Urinary bladder (tissue), 4 donors: ENCODE measurements around the gene TTC32. TPM values are rescaled to one million over a fixed set of nuclear protein-coding genes. Genes with fewer than 3 reads are reported as not detected.

Experiments
- DNase-seq: peaks from one replicate; pipeline ENCODE4 v3.0.0-alpha.2; 2015; ENCODE audit errors: extremely low spot score
- H3K27ac ChIP-seq: one replicate; pipeline ENCODE4 v1.5.1; 2013; ENCODE audit warnings: low read depth, mild to moderate bottlenecking, moderate library complexity
- H3K36me3 ChIP-seq: one replicate; pipeline ENCODE4 v1.6.1; 2013; ENCODE audit warnings: mild to moderate bottlenecking, moderate library complexity; ENCODE audit not compliant: insufficient read depth
- H3K4me1 ChIP-seq: one replicate; pipeline ENCODE4 v1.6.1; 2013; ENCODE audit warnings: mild to moderate bottlenecking, moderate library complexity; ENCODE audit not compliant: insufficient read depth
- H3K4me3 ChIP-seq: one replicate; pipeline ENCODE4 v1.5.1; 2013; ENCODE audit warnings: low read depth, low read length
- WGBS: extraction: QIAGEN DNeasy Blood & Tissue Kit; methylation state at CpG from one replicate; pipeline ENCODE4 v1.1.7; 2013; 5-methylcytosine and 5-hydroxymethylcytosine counted together
- polyA plus RNA-seq: library from polyadenylated mRNA; stranded (reverse); fragments of 200-250 nt; gene quantifications from one replicate; pipeline ENCODE4 v1.2.3, GENCODE V29; 2013
- total RNA-seq: library from RNA; depleted of rRNA; stranded (reverse); fragments of >200 nt; gene quantifications from one replicate; pipeline ENCODE4 v1.2.3, GENCODE V29; 2014
- donor health status: healthy with polysubstance abuse.
- donor health status: healthy.

The TTC32 gene
- total and polyA plus RNA-seq, 2 donors = 19.0 to 20.9 TPM

DNA sequence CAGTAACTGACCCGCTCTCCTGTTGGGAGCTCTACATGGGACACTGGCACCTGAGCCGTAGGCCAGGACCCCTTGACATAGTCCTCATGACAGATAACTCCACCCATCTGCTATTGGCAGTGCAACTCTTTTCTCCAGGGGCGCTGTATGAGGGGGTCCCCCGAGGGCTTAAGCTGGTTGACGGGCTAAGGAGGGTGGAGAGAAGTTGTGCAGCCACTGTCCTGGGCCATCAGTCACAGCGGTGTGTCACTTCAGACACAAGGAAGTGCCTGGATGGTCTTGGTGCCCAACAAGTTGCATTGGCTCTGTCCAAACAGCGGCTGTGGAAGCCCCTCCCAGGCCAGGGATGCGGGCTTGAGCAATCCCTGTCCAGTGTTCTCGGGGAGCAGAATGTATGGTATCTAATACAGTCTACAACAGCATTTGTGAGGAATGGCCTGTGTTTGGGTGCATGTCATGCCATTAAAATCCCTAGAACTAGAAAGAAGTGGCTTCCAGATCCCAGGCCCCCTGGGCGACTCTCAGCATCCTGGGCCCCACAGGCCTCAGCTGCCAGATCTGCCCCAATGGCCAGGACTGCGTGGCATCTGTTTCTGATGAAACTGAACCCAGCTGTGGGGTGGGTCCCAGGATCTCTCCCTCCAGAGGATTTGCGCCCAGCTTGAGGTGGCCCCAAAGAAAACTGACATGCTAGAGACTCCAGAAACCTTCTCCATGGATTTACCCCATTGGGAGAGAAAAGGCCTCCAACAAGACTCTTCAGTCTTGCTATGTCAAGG, 23.3 kb downstream of the TTC32 start:
- Histone ChIP-seq H3K4me1 (no peaks in the 10 kb centered on the region), H3K36me3 (no peaks in the 10 kb centered on the region), H3K27ac (no peak overlapping the region), H3K4me3 (no peak overlapping the region)
- WGBS = 98% methylated on average over 12 of the region's 12 CpGs
- DNase-seq = no peak

- H3K4me3 ChIP-seq = no peak overlapping the region
- H3K4me1 ChIP-seq = no peaks in the 10 kb centered on the region
- DNase-seq = no peak
- H3K27ac ChIP-seq = no peak overlapping the region
- H3K36me3 ChIP-seq = no peaks in the 10 kb centered on the region
- WGBS = 51% methylated on average over 4 of the region's 4 CpGs
Measured at GRCh38 chr2:19876751-19877150, 25.0 kb downstream of the TTC32 start.

GRCh38 chr2:19875280-19875679, 26.5 kb downstream of the TTC32 start:
- WGBS = 72% methylated on average over 1 of the region's 1 CpG
- no peak overlapping the region for H3K27ac ChIP-seq
- no peak for DNase-seq
- H3K4me3 ChIP-seq = no peak overlapping the region
- H3K36me3 ChIP-seq = no peaks in the 10 kb centered on the region
- peaks cover 1% of the 10 kb centered on the region for H3K4me1 ChIP-seq

DNA sequence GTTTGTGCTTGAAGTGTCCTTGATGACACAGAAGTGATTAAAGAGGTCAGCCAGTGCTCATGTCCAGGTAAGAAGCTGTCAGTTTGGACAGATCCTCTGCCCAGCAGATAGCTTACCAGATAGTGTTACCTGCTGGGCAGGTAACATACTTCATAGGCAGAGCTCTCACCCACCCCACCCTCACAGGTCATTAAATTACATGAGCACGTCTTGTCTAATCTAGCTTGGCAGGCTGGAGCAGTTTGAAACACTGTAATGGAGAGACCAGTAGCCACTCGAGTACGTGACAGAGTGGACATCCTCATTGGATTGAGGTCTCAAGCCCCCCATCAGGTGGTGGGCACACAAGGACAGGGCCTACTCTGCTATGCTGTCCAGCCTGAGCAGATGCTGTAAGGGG, 27.1 kb downstream of the TTC32 start:
- Histone ChIP-seq H3K4me1 (peaks cover 1% of the 10 kb centered on the region), H3K27ac (no peak overlapping the region), H3K36me3 (no peaks in the 10 kb centered on the region), H3K4me3 (no peak overlapping the region)
- DNase-seq = no peak
- 91% methylated on average over 3 of the region's 3 CpGs for WGBS

- Histone ChIP-seq H3K27ac (no peak overlapping the region), H3K4me3 (no peak overlapping the region), H3K4me1 (peaks cover 1% of the 10 kb centered on the region), H3K36me3 (no peaks in the 10 kb centered on the region)
- 72% methylated on average over 5 of the region's 5 CpGs for WGBS
- DNase-seq = no peak
Measured at GRCh38 chr2:19873014-19873413, 28.8 kb downstream of the TTC32 start.

GRCh38 chr2:19872302-19872701, 29.5 kb downstream of the TTC32 start:
- DNase-seq = no peak
- Histone ChIP-seq H3K4me1 (peaks cover 1% of the 10 kb centered on the region), H3K36me3 (no peaks in the 10 kb centered on the region), H3K27ac (no peak overlapping the region), H3K4me3 (no peak overlapping the region)
- WGBS = 71% methylated on average over 3 of the region's 3 CpGs

- H3K4me1 ChIP-seq = peaks cover 1% of the 10 kb centered on the region
- H3K4me3 ChIP-seq = no peak overlapping the region
- no peak overlapping the region for H3K27ac ChIP-seq
- 97% methylated on average over 2 of the region's 2 CpGs for WGBS
- H3K36me3 ChIP-seq = no peaks in the 10 kb centered on the region
- DNase-seq = no peak
Measured at GRCh38 chr2:19871836-19872235, 29.9 kb downstream of the TTC32 start.

DNA sequence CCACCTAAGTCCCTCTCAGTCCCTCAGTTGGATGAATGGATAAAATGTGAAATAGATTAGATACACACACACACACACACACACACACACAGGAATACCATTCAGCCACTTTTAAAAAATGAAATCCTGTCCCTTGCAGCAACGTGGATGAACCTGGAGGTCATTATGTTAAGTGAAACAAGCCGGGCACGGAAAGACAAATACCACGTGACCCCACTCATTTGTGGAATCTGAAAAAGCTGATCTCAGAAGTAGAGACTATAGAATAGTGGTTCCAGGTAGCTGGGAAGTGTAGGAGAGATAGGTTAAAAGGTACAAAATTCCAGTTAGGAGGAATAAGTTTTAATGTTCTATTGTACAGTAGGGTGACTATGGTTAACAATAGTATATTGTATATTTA, 31.0 kb downstream of the TTC32 start:
- DNase-seq = no peak
- H3K36me3 ChIP-seq = no peaks in the 10 kb centered on the region
- H3K27ac ChIP-seq = no peak overlapping the region
- H3K4me1 ChIP-seq = peaks cover 1% of the 10 kb centered on the region
- WGBS = 85% methylated on average over 4 of the region's 4 CpGs
- H3K4me3 ChIP-seq = no peak overlapping the region

DNA sequence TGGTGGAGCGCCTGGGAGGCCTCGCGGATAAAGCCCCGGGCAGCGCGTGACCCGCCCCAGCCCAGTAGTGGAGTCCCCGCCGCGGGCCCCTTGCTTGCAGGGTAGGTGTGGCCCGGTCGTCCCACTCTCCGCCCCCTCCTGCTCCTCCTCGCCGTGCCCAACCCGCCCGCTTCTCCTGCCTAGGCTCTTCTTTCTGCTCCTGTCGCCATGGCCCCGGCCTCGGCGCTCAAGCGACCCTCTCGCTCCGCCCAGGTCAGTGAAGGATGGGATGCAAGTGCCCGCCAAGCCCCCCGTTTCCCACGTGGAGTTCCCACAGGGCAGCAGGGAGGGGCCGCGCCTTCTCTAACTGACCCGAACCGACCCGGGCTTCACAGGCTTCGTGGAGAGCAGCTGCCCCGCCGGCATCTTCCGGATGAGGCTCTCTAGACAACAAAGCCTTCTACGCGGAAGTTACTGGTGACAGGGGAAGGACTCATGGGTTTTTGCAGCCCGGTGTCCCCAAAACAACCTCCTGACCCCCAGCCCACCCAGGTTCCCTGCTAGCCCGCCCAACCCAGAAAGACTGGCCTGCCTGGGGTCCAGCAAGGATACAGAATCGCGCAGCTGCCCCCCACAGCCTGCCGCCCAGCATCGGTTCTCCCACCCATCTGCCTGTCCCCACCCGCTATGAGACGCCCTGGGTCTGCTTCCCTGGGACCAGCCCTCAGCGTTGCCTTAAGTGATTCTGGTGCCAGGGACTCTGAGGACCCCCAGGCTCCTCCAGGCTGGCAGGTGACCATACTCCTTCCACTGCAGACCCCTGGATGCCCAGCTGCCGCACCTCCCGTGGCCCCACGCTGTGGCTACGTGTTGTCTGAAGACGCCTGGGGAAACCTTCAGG, 32.8 kb downstream of the TTC32 start:
- no peaks in the 10 kb centered on the region for H3K36me3 ChIP-seq
- peak overlapping the region; percentile 54 for H3K4me3 ChIP-seq
- 19% methylated on average over 52 of the region's 52 CpGs for WGBS
- H3K4me1 ChIP-seq = peaks cover 1% of the 10 kb centered on the region
- no peak overlapping the region for H3K27ac ChIP-seq
- no peak for DNase-seq

DNA sequence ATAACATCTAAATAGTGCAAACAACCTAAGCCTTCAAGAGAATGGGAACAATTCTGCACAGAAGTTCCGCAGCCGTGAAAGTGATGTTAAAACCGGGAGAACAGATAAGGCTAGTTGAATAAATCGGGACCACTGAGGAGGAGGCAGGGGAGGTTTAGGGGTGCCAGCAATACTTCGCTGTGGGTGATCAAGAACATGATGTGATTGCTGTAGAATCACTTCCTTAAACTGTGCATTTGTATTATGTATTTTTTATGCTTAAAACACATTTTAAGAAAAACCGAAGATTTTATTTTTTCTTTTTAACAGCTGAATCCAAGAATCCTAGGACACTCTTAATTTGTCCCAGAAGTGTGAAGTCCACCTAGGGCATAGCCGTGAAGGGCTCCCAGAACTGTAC, 33.6 kb downstream of the TTC32 start:
- 78% methylated on average over 7 of the region's 7 CpGs for WGBS
- H3K36me3 ChIP-seq = no peaks in the 10 kb centered on the region
- DNase-seq = no peak
- H3K27ac ChIP-seq = no peak overlapping the region
- peaks cover 1% of the 10 kb centered on the region for H3K4me1 ChIP-seq
- H3K4me3 ChIP-seq = peak overlapping the region; percentile 54

DNA sequence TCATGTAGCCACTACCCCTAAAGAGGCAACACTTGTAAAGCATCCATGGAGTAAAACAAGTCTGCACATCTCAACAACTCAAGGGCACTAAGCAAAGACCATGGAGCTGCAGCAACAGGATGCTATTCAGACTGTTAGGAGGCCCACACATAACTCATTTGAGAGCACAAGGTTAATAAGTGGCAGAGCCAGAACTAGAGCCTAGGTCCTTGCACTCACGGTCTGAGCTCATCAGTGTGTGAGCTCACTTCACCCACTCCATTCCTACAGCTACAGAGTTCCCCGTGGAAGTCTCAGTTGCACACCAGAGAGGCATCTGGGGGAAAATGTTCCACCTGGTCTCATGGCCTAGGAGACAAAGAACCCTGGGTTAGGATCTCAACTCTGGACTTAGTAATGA, 35.0 kb downstream of the TTC32 start:
- WGBS = 98% methylated on average over 2 of the region's 2 CpGs
- Histone ChIP-seq H3K27ac (no peak overlapping the region), H3K36me3 (no peaks in the 10 kb centered on the region), H3K4me1 (peaks cover 1% of the 10 kb centered on the region), H3K4me3 (no peak overlapping the region)
- DNase-seq = no peak

GRCh38 chr2:19865151-19865550, 36.6 kb downstream of the TTC32 start:
- H3K36me3 ChIP-seq = no peaks in the 10 kb centered on the region
- DNase-seq = no peak
- H3K4me1 ChIP-seq = no peaks in the 10 kb centered on the region
- WGBS = 94% methylated on average over 2 of the region's 2 CpGs
- H3K27ac ChIP-seq = no peak overlapping the region
- H3K4me3 ChIP-seq = no peak overlapping the region

GRCh38 chr2:19864381-19864780, 37.4 kb downstream of the TTC32 start:
- 80% methylated on average over 11 of the region's 11 CpGs for WGBS
- DNase-seq = no peak
- Histone ChIP-seq H3K4me3 (no peak overlapping the region), H3K27ac (no peak overlapping the region), H3K36me3 (no peaks in the 10 kb centered on the region), H3K4me1 (no peaks in the 10 kb centered on the region)
